Ramos (cell line): ENCODE data around the gene DDX10.

Source experiments
- in situ Hi-C: fragments of 300-500 bp; cut with MboI; formaldehyde crosslinking; loops from one replicate; pipeline ENCODE4 v1.14.3; 2022; ENCODE audit warnings: low sequenced_read_pairs; ENCODE audit not compliant: unreplicated experiment

DDX10 gene

GRCh38 chr11:108959874-108960273 lies 295.0 kb downstream of the DDX10 start:
- in situ Hi-C loops, result no loop called here

- in situ Hi-C loops, result no loop called here
These were observed 295.6 kb downstream of the DDX10 start for GRCh38 chr11:108960501-108960900.

- in situ Hi-C loops, result no loop called here
These were observed 296.2 kb downstream of the DDX10 start for GRCh38 chr11:108961095-108961494.

DNA sequence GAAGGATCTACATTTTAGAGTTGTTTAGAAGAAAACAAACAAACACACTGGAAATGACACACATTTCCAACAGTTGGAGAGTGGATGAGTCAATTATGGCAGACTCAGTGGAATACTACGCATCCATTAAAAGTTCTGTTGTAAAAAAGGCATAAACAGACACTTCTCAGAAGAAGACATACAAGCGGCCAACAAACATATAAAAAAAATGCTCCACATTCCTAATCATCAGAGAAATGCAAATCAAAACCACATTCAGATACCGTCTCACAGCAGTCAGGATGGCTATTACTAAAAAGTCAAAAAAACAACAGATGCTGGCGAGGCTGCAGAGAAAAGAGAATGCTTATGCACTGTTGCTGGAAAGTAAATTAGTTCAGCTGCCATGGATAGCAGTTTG lies 298.2 kb downstream of the DDX10 start:
- in situ Hi-C loops, result no loop called here

- in situ Hi-C loops, result no loop called here
These were observed 300.6 kb downstream of the DDX10 start for GRCh38 chr11:108965306-108966001.

- in situ Hi-C loops, result no loop called here
These were observed 301.3 kb downstream of the DDX10 start for GRCh38 chr11:108966206-108966605.

GRCh38 chr11:108966978-108967377 lies 302.1 kb downstream of the DDX10 start:
- in situ Hi-C loops, result no loop called here

GRCh38 chr11:108967571-108967970 lies 302.7 kb downstream of the DDX10 start:
- in situ Hi-C loops, result no loop called here

- in situ Hi-C loops, result no loop called here
These were observed 305.5 kb downstream of the DDX10 start for GRCh38 chr11:108970221-108970991.

DNA sequence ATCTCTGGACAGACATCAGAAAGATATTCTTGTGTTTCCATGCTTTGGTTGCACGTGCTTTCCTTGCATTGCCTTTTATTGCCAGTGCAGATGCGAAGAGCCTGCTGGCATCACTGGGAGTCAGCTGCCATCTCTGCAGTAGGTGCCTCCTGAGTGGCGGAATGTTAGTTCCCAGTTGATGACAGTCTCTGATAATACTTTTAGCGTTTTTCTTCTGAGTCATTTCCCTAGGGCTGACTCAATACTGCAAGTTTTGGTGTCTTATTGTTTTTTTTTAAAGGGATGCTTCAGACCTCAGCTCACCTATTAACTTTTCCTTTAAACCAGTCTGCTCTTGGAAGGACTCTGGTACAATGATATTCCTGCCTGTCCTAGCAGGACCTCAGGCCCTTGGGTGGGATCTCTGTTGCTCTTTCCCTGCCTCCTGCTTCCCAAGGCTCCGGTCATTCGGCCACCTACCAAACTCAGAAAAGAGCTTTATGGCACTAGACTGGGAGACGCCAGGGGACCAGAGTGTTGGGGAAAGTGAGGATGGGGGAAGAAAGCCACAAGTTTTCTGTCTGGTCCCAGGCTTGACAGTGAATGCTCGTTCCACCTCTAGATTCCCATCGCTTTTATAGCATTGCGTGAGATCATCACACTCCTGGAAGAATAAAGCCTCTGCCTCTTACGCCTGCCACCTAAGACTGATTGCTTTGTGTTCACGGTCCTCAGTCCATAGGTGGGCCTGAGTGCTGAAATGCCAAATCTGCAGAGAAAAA lies 308.7 kb downstream of the DDX10 start:
- in situ Hi-C loops, result no loop called here

- in situ Hi-C loops, result no loop called here
These were observed 310.2 kb downstream of the DDX10 start for GRCh38 chr11:108975026-108975425.

- in situ Hi-C loops, result no loop called here
These were observed 310.8 kb downstream of the DDX10 start for GRCh38 chr11:108975641-108976071.

DNA sequence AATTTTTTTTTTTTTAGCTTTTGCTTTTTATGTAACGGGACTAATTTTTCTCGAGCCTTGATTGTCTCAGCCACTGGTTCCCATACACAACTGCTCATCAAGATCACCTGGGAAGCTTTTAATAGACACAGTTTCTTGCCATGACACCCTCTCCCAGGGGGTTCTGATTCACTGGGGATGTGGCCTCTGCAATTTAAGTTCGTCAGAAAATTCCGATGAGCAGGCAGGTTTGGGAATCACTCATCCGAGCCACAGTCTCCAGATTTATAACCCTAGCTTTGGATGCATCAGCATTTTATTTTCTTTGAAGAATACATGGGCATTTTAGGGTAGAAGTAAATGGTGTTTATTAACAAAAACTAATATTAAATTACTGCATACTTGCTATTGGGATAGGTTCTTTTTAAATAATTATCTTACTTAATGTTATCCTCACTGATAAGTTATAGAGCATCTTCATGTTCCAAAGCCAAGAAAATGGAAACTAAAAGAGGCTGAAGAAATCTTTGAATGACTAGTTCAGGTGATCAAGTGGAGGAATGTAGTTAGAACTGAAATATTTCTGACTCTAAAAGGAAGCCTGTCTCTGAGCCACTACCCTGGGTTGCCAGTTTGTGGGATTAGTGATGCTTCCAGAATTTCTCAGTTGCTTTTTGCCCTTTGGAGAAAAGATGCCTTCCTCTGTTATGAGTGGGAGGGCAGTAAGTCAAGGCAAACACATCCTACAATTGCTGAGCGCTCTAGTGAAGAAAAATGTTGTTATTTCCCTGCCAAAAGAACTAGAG lies 319.0 kb downstream of the DDX10 start:
- in situ Hi-C loops, result no loop called here

- in situ Hi-C loops, result no loop called here
These were observed 319.7 kb downstream of the DDX10 start for GRCh38 chr11:108984523-108984922.

- in situ Hi-C loops, result no loop called here
These were observed 320.5 kb downstream of the DDX10 start for GRCh38 chr11:108985236-108985944.

DNA sequence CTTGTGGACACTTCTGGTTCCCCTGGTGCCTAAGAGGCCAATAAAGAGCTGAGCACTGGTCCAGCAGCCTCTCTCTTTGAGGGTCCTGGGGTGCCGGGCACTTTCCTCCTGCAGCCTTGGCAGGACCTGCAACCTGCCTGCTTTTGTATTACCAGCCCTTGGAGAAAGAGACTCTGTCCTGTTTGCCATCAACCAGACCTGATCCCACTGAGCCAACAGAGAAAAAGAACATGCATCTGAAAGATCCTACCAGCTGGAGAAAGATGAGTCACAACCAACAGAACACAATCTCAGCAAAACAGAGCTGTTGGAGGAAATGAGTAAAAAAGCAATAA lies 321.0 kb downstream of the DDX10 start:
- in situ Hi-C loops, result no loop called here
